Thyroid gland (tissue), 4 donors: ENCODE measurements around the gene SLC15A2. TPM values are rescaled to one million over a fixed set of nuclear protein-coding genes. Genes with fewer than 3 reads are reported as not detected.
A peak's percentile ranks its signal among the peaks of the same experiment; 100 is the strongest.

Source experiments
- DNase-seq, 2 donors: peaks; one replicate each; pipeline ENCODE4 v3.0.0-alpha.2; 2019
- H3K27ac ChIP-seq, 3 donors: fragments of 200-600 bp; sonication (generic); 1 replicate in 2 of 3; 2 replicates in 1 of 3; pipeline ENCODE4 v1.5.1; 2016 to 2019; ENCODE audit warnings: mild to moderate bottlenecking in 1 of 3, moderate library complexity in 1 of 3
- H3K27me3 ChIP-seq: fragments of 200-600 bp; sonication (generic); one replicate; pipeline ENCODE4 v1.5.1; 2019
- H3K36me3 ChIP-seq, 2 donors: fragments of 200-600 bp; sonication (generic); one replicate each; pipeline ENCODE4 v1.5.1; 2016 to 2019
- H3K4me1 ChIP-seq, 2 donors: fragments of 200-600 bp; sonication (generic); one replicate each; pipeline ENCODE4 v1.5.1; 2017 to 2019
- H3K4me3 ChIP-seq, 3 donors: fragments of 200-600 bp; sonication (generic); replicated peaks in 1 of 3; 1 replicate in 2 of 3; 2 replicates in 1 of 3; pipeline ENCODE4 v1.5.1; 2016; ENCODE audit warnings: mild to moderate bottlenecking in 1 of 3
- H3K9me3 ChIP-seq: fragments of 200-600 bp; sonication (generic); one replicate; pipeline ENCODE4 v1.5.1; 2017
- POLR2A ChIP-seq, 2 donors: fragments of 450-650 bp; IDR thresholded peaks; one replicate each; pipeline ENCODE4 v1.6.1; 2017; ENCODE audit warnings: antibody characterized with exemption in 2 of 2, mild to moderate bottlenecking in 2 of 2, moderate library complexity in 1 of 2
- WGBS, 2 donors: methylation state at CpG; one replicate each; pipeline ENCODE4 v1.1.5; 2017; 5-methylcytosine and 5-hydroxymethylcytosine counted together
- intact Hi-C: fragments of 100-400 bp; cut with DNase I; formaldehyde crosslinking; loops from one replicate; pipeline ENCODE4 v1.15.1; 2023
- total RNA-seq, 4 donors: library from RNA; depleted of rRNA; stranded (reverse); fragments of >200 nt; gene quantifications; one replicate each; pipeline ENCODE4 v1.2.3, GENCODE V29; 2016
- TF ChIP-seq, protein P1 (sequence below), 6 experiments: fragments of 200-600 bp in 3 of 6; fragments of 450-650 bp in 3 of 6; sonication (generic) in 3 of 6; IDR thresholded peaks; one replicate each; pipeline ENCODE4 v1.5.1; 2016 to 2019; ENCODE audit warnings: antibody characterized with exemption in 6 of 6, mild to moderate bottlenecking in 2 of 6, inconsistent platforms in 1 of 6, moderate library complexity in 1 of 6

SLC15A2 gene
- total RNA-seq, 4 donors from 2014 or later: 3.5 to 10.2 (median 8.7) TPM

DNA sequence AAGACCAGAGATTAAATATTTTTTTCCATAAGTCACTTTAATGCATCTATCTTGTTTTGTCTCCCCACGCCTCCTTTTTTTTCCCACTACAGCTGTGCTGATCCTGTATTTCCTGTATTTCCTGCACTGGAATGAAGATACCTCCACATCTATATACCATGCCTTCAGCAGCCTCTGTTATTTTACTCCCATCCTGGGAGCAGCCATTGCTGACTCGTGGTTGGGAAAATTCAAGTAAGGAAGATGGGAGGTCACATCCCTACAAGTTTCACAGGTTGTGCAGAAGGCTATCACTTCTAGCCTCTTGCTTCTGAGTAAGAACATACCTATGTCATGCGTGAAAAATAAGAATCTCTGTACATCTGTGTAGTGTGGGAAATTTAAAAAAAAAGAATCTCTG, 3.1 kb downstream of the SLC15A2 start:
- no peak for TF ChIP-seq POLR2A (IDR thresholded peaks at IDR 0.05)
- TF ChIP-seq, protein P1, sequence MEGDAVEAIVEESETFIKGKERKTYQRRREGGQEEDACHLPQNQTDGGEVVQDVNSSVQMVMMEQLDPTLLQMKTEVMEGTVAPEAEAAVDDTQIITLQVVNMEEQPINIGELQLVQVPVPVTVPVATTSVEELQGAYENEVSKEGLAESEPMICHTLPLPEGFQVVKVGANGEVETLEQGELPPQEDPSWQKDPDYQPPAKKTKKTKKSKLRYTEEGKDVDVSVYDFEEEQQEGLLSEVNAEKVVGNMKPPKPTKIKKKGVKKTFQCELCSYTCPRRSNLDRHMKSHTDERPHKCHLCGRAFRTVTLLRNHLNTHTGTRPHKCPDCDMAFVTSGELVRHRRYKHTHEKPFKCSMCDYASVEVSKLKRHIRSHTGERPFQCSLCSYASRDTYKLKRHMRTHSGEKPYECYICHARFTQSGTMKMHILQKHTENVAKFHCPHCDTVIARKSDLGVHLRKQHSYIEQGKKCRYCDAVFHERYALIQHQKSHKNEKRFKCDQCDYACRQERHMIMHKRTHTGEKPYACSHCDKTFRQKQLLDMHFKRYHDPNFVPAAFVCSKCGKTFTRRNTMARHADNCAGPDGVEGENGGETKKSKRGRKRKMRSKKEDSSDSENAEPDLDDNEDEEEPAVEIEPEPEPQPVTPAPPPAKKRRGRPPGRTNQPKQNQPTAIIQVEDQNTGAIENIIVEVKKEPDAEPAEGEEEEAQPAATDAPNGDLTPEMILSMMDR (IDR thresholded peaks at IDR 0.05): no peak
- DNase-seq: no peak
- WGBS, 2 donors: 94% methylated on average over 3 of the region's 3 CpGs
- intact Hi-C loops: no loop called here
- H3K27ac ChIP-seq: no peak overlapping the region
- H3K27me3 ChIP-seq: no peaks in the 10 kb centered on the region
- H3K4me1 ChIP-seq: peaks cover 12 to 17% of the 10 kb centered on the region in 2 donors
- H3K36me3 ChIP-seq: no peaks in the 10 kb centered on the region
- no peaks in the 10 kb centered on the region for H3K9me3 ChIP-seq
- no peak overlapping the region for H3K4me3 ChIP-seq

DNA sequence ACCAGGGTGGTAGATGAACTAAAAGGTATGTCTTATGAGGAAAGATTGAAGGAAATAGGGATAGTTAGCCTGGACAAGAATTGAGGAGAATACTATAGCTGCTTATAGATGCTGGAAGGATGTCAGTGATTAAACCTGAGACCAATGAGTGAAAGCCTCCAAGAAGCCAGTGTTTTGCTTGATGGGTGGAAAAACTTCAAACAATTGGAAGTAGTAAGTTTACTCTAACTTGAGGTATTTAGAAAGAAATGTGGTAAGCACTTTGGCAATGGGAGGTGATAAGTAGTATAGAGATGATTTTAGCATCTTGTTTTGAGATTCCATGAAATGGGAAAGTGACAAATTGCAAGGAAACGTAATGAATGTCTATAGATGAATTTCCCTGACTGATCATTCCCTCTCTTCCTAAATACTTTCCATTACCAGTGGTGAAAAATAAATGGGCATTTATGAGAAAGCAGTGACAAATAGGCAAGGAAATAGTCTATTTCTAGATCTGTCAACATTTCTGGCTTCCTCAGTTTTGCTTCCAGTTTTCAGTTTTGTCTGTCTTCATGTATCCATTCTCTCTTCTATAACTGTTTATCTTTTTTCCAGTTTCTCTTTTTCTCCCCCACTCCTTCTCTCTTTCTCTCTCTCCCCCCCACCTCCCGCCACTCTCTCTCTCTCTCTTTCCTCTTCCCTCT, 19.2 kb downstream of the SLC15A2 start:
- Histone ChIP-seq H3K4me1 (no peaks in the 10 kb centered on the region), H3K9me3 (no peaks in the 10 kb centered on the region), H3K27ac (no peak overlapping the region), H3K27me3 (no peaks in the 10 kb centered on the region), H3K4me3 (no peak overlapping the region), H3K36me3 (no peaks in the 10 kb centered on the region)
- DNase-seq: no peak
- TF ChIP-seq, protein P1 (IDR thresholded peaks at IDR 0.05): no peak
- no peak for TF ChIP-seq POLR2A (IDR thresholded peaks at IDR 0.05)
- WGBS, 2 donors: 73 to 88% methylated on average over 2 of the region's 2 CpGs
- intact Hi-C loops: no loop called here

DNA sequence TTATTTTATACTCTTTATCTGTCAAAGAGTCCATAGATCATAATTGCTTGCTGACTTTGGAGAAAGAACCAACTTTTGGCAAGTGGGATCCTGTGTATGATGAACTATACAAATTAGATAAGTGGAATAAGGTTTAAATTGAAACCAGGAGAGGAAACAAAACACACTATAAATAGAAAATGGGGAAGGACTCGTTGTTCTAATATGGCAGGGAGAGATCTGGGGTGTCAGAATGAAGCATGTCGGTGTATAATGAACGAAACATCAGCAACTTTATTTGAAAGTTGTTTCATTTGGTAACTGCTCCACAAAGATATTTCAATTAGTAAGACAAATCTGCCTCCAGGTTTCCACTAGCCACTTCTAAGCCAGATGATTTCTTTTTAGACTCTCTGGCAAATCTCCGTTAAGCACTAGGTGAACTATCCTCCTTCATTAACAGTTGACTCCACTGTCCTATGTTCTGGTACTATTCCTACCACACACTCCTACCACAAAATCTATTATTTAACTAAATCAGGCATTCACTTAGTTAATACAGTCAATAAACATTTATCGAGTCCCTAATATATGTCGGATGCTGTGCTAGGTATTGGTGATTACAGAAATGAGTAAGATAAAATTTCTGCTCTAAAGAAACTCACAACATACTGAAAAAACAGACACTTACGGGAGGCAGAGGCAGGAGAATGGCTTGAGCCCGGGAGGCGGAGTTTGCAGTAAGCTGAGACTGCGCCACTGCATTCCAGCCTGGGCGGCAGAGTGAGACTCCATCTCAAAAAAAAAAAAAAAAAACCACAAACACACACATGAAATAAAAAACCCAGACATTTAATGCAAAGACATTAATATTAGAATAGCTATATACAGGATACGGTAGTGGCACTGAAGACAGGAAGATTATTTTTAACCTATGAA, 20.1 kb downstream of the SLC15A2 start:
- H3K27ac ChIP-seq: no peak overlapping the region
- no peak overlapping the region for H3K4me3 ChIP-seq
- DNase-seq: peak in 1 of 2 donors; percentile 4
- H3K27me3 ChIP-seq: no peaks in the 10 kb centered on the region
- no peaks in the 10 kb centered on the region for H3K4me1 ChIP-seq
- TF ChIP-seq, protein P1 (IDR thresholded peaks at IDR 0.05): no peak
- no peak for TF ChIP-seq POLR2A (IDR thresholded peaks at IDR 0.05)
- intact Hi-C loops: no loop called here
- WGBS, 2 donors: 73 to 77% methylated on average over 12 of the region's 12 CpGs
- H3K9me3 ChIP-seq: no peaks in the 10 kb centered on the region
- H3K36me3 ChIP-seq: no peaks in the 10 kb centered on the region

DNA sequence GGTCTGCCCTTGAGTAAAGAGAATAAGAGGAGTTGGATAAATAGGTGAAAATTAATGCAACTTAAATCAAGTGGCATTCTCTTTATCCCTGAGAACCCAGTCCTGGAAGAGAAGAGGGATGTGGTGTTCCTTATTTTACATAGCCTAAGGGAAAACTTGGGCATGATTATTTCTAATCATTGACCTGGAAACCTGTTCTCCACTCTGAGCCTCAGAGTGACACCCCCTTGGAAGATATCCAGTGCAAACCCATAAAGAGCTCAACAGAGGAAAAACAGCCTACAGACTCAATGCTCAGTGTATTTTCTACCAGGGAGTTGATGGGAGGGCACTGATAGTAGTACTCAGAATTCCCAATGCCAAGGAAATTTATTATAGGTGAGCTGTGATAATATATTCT, 22.0 kb downstream of the SLC15A2 start:
- Histone ChIP-seq H3K27ac (no peak overlapping the region), H3K4me3 (no peak overlapping the region), H3K9me3 (no peaks in the 10 kb centered on the region), H3K27me3 (no peaks in the 10 kb centered on the region), H3K36me3 (no peaks in the 10 kb centered on the region), H3K4me1 (no peaks in the 10 kb centered on the region)
- TF ChIP-seq, protein P1 (IDR thresholded peaks at IDR 0.05): no peak
- intact Hi-C loops: no loop called here
- peak; percentile 20 to 29 for DNase-seq
